T-helper 2 cell (primary cell): ENCODE results near the gene IGDCC3.

Experiments used
- DNase-seq, 5 experiments: peaks; one replicate each; pipeline versions ENCODE4 v3.0.0 to v3.0.0-alpha.2; 2012 to 2022

The IGDCC3 gene

DNA sequence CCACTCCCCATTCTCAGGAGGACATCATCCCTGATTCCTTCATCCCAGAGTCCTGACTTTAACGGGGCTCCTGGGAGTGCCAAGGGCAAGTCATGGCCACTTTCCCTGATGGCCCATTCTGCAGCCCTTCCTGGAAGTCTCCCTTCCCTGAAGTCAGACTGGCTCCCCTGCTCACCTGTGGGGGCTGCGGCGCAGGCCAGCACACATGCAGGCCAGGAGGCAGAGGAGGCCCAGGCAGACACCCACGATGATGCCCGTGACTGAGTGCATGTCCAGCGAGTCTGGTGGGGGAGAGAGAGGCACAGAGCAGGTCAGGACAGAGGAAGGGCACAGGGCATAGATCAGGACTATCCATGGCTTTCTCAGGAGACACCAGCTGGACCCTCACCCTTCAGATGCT lies 8.6 kb upstream of the IGDCC3 start:
- no peak for DNase-seq

DNA sequence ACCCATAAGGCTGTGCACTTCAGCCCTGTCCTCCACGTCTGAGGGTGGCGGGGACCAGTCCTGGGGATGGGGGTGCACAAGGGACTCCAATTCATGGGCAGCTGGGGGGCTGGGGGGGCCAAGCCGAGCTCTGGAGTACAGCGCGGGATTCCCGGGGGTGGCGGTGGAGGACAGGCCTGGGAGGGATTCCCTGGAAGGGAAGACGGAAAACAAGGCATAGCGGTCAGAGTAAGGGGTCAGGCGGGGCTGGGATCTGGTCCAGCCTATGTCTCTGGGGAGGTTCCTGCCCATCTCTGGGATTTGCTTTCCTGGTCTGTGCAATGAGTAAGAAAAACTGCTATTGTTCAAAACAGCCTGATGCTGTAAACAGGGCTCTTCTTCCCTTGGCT lies 8.1 kb upstream of the IGDCC3 start:
- DNase-seq: no peak

DNA sequence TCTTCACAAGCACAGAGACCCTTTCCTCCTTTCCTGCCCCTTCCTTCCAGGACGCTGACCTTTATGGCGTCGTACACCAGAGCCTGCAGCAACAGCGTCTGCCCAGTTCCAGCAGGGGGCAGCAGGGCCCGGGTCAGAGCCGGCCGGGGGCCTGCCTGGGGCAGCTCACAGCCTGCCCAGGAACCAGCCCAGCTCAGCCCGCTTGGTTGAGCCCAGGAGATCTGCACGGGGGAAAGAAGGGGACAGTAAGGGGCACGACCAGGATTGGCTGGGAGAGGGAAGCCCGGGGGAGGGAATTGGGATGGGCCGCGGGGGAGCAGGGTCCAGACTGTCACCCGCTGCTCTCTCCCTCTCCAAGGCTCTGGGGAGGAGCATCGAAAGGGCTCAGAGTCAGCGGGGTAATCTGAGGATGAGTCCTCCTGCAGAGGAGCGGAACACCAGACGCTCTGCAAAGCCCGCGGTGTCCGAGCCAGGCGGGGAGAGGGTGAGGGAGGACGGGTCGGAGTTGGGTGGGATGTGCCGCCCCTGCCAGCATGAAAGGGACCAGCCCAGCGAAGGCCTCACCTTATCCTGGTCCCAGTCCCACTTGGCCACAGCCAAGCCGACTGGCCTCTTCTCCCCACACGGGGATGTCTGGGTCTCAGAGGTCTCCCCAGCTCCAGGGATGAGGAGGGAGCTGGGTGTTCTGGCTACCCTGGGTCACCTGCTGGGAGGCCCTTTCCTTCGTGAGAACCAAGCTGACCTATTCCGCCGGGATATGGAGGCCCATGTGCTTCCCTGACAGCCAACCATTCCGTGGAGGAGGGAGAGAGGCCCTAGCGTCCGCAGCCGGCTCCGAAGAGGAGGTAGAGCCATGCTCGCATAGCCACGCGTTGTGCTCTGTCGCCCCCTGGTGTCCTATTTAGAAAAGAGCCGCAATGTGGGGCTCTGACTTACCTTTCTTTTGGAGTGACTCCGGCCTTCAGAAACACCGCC lies 7.4 kb upstream of the IGDCC3 start:
- DNase-seq: peak; percentile 56 to 83 (median 69)

DNA sequence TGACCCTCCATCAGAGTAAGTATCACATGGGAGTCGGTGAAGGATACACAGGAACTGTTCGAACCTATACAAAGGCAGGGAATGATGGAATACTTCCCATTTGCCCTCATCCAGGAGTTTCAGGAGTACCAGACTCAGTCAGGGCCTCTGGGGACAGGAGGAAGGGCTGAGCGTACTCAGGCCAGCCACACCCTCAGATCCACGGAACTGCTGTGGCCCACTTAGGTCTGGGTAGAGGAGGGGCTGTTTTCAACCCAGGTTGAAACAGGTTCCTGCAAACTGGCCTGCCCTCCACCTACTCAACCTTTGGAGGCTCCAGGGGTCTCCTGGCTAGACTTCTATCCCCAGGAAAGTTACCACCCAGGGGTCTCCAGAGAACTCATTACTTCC lies 6.7 kb upstream of the IGDCC3 start:
- no peak for DNase-seq

DNA sequence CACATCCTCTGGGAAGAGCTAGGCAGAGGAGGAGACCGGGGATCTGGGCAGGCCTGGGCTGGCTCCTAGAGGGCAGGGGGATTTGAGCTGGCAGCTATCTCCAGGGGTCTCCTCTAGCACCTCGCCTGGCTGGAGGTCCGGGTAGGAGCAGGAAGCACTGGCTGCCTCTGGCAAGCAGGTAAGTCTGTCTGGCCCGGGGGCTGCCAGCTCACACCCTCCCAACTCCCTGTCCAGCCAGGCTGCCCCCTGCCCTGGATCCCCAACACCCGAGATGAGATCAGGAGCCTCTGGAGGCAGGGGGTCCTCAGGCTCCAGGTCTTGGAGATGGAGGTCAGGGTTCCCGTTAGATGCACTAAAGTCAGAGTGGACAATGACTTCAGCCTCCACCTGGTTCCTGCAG lies 6.2 kb upstream of the IGDCC3 start:
- no peak for DNase-seq

DNA sequence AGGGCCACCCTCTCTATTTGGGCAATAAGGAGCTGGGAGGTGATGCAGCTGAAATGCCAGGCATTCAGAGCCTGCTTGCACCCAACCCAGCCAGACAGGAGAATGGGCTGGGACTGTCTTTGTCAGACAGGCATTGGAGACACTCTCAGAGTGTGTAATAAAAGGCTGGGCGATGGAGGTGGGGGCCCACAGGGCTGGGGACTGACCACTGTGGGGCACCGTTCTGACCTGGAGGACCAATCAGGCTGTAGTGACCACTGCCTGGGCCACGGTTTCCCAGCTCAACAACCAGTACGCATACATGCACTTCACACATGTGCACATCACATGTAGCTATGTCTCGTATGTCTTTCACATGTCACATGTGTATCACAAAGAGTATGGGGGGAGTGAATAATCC lies 5.7 kb upstream of the IGDCC3 start:
- DNase-seq: no peak

DNA sequence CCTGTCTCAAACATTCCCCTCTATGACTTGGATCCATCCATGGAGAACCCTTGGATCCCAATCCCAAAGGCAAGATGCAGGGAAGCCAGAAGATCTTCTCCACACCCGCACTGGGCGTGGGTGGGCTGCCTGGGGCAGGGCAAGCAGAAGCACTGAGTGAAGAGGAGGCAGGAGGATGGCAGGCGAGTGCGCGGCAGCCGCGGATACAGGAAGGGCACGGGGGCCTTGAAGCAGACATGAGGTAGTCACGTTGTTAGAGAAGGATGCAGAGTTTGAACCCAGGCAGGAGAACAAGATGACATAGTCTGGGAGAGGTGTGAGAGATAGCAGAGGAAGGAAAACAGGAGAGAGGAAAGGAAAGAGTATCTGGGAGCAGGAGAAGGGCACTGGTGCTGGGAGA lies 5.1 kb upstream of the IGDCC3 start:
- DNase-seq: no peak

DNA sequence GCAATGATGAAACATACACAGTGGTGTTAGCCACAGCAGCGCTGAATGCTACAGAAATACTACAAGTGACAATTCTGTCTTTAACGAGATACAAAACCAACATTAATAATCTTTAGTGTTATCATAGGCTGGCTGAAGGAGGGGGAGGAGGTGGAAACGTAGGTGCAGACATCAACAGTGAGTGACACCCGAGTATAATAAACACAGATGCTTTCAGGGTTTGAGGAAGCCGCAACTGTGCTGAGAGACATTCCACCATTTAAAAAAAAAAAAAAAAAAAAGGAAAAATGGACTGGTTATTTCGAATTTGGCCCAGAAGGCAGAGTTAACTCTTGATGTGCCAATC lies 4.3 kb upstream of the IGDCC3 start:
- no peak for DNase-seq

DNA sequence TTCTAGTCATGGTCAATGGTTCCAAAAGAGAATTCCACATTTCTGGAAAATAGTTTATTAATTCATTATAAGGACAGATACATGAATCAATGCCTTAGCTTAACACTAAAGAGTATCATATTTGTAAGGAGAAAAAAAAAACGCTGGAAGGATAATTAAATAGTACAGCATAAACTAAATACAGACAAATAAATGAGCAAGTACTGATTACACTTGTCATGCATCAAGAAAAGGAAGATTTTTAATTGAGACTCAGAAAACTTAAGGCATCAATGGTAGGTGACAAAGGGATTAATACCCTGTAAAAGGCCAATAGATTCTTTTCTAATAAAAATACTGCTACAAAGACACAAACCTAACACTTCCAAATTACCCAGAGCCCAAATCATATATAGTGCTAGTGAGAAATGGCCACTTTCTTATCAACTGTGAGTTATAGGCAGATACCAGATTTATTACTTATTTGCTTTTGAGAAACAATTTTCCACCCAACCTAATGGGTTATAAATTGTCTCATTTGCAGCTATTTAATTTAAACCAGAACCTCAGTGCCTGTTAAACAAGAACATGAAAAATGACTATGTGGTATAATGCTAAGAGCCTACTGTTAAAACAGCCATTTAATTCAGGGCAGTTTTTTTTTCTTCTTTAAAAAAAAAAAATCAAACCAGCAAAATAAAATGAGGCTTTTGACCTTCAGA lies 3.8 kb upstream of the IGDCC3 start:
- no peak for DNase-seq

DNA sequence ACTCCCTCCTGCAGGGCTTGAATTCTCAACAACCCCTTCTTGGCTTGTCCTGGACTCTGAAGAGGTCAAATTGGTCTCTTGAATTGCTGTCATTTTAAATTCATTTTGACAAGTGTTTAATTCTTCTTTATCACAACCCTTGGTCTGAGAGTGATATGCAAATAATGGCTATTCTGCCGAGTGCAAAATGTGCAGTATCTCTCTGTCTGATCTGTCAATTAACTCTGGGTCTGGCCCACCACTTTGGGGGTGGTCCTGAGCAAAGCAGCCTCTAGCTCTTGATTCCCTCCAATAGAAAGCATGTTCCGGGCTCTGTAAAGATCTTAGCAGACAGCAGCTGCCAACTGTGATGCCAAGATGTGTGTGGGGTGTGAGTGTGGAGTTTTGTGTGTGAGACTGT lies 2.2 kb upstream of the IGDCC3 start:
- no peak for DNase-seq

DNA sequence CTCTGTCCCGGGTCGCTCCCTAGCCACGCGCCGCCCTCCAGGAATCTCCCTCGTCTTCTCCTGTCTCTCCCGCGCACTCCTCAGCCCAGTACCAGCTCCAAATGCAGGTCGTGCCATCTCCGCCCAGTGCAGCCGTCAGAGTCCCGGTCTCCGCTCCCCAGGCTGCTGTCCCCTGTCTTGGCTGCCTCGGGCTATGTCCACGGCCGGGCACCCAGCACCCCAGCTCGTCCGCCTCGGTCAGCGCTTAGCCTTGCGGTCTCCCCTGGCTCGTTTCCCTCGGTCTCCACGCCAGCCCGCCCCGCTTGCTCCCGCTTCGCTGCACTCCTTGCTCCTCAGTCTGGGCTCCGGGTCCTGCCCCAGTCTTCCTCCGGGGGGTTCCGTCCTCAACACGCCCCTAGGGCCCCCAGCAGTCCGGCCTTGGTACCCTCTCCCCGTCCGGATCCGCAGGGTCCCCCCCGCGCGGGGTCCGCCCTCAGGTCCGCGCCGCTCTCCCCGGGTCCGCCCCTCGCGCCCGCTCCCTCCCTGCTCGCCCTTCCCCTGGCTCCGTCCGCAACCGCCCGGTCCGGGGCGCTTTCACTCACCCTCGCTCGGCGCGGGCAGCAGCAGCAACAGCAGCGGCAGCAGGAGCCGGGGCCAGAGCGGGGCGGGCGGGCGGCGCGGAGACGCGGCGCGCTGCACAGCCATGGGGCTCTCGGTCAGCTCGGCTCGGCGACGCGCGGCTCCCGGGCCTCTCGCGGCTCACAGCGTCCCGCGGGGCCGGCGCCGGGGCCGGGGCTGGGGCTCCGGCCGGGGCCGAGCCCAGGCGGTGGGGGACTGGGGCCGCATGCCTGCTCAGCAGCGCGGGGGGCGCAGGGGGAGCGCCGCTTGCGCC lies 462 bp downstream of the IGDCC3 start:
- no peak for DNase-seq

DNA sequence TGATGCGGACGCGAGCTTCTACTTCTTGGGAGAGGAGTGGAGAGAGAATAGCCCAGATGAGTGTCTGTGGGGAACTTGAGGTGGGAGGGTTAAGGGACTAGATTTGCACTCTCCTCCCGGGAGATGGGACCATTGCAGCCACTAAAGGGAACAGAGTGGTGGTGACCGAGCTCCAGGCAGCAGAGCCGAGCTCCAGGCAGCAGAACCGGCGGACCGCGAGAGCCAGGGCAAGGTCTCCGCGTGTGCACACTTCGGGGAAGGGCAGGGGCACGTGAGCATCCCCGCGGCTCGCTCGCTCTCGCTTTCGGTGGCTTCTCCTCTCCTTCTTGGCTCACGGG lies 1.1 kb downstream of the IGDCC3 start:
- DNase-seq: no peak

DNA sequence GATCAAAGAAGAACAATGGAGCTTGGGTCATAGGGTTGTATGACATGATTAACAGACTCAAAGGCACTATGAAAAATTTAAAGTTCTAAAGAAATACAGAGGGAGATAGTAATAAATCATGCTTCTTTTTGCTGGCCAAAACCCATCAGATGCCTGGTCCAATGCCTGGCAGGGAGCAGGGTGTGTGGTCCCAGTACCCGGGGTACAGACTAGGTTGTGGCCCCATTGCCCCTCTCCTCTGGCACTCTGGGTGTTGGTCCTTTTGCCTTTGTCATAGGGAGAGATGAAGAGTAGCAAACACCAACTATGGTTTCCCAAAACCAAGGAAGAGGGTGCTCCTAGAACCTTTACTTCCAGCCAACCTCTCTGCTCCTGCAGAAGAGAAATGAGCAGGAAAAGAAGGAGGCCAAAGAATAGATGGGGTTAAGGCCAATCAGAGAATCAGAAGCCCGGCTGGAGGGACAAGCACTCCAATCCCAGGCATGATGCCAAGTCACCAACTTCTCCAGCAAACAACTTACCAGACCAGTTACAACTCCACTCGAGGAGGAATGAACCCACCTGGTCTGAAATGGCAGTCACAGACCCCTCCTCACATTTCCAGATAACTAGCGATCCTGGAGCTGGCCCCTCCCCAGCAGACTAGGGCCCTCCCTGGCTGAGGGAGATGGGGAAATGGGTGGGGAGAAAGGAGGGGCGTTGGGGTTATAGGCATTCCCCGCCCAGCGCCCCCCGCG lies 1.8 kb downstream of the IGDCC3 start:
- DNase-seq: no peak

DNA sequence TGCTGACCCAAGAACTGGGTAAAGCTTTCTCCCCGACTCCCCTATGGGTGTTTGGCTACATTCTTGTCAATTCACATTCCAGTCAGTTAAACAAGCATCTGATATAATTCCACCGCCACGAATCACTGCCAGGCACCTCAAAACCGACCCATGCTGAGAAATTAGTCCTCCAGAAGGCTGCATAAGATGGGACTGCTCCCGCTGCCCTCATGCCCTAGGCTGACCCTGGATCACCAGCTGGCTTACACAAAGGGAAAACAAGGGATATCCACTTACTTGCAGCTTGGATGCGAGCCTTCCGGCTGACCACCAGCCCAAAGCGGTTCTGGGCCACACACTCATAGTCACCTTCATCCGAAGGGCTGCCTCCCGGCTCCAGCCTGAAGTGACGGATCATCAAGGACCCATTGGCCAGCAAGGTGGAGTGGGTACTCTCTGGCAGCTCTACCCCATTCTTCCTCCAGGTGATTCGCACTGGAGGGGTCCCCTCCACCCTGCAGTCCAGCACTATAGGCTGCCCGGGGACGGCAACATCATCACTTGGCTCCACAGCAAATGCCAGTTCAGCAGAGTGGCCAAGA lies 2.9 kb downstream of the IGDCC3 start:
- no peak for DNase-seq

DNA sequence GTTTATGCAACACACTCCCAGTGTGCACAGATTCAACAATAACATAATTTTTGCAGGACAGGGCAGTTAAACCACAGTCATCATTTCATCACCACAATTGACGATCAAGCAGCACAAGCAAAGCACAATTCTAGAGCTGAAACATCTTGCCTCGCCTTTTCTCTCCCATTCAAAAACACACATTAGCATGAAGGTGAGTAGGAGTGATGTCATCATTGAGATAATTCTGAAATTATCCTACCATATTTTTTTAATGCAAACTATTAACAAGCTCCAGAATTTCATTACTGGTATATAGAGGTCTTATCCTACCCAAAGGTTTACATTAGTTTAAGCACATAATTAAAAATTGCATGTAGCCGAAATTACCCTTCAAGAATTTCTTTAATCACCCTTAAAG lies 3.5 kb downstream of the IGDCC3 start:
- no peak for DNase-seq

DNA sequence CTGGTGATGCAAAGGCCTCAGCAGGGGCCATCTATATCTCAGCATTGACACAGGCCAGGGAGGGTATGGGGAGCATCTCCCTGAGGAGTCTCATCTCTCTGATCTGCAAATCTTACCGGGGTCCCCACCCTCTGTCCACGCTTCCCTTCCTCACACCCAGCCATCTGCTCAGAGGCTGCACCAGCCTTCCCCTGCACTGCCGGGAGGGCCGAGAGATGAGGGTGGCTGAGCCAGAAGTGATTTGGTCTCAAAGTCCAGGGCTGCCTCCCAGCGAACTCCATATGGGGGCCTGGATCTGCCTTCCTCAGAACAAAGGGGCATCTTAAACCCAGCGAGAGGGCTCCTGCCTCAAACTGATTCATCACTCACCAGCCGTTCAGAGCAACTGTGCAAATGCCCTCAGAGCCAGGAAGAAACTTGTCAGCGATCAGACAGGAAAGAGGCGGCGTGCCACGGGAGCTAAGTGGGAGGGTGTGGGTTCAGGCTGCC lies 4.6 kb downstream of the IGDCC3 start:
- DNase-seq: no peak

DNA sequence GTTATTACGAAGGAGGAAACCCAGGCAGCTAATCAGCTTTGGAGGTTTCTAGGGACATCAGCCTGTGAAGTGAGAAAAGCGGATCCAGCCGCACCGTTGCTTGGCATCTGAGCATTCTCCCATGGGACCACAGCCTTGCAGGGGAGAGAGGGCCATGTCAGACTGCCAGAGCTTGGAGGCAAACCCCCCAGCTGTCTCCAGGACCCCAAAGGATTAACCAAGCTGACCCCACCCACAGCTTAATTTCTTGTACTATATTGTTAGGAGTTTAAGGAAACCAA lies 5.1 kb downstream of the IGDCC3 start:
- no peak for DNase-seq

DNA sequence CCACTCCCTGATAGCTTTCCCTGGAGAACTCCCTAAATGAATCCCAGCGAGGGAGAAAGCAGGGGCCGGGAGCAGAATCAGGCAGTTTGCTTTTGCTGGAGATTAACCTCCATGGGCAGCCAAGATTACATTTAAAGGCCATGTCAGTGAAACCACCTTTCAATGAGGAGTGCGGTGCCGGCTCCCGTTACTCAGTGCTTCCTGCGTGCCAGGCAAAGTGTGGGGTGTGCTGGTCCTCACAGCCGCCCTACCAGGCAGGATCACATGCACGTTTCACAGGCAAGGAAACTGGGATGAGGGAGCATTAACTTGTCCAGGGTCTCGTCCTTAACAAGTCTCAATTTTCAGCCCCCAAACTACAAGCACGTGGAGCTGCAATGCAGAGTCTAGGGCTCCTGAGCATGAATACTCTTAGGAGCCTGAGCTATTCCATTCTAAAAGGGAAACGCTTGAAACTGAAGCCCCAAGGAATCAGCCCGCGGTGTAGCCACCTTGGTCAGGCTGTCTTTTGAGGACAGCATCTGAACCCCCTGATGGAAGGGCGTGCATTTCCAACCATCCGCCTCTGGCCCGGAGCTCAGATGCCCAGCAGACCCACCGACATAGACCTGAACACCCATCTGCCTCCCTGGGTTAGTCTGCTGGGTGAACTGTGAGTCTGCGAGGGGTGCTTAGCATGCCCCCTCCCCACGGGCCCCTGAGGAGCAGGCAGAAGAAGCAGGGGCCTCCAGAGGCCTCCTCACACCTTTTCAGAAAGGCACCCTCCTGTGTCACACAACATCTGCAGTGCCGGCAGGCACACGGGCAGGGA lies 5.6 kb downstream of the IGDCC3 start:
- DNase-seq: no peak

DNA sequence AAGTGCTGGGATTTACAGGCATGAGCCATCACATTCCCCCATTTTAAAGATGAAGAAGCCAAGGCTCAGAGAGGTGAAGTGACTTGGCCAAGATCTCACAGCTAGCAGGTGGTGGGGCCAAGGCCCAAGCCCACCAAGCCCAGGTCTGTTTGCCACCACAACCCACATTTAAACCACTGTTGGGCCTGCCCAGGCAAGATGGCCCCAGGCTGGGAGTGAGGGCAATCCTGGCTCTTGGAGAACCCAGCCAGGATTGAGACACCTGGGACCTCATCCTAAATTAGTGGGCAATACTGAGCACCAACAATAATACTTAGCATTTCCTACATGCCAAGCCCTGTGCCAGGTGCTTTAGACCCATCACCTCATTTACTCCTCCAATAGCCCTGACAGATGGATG lies 6.9 kb downstream of the IGDCC3 start:
- DNase-seq: no peak

DNA sequence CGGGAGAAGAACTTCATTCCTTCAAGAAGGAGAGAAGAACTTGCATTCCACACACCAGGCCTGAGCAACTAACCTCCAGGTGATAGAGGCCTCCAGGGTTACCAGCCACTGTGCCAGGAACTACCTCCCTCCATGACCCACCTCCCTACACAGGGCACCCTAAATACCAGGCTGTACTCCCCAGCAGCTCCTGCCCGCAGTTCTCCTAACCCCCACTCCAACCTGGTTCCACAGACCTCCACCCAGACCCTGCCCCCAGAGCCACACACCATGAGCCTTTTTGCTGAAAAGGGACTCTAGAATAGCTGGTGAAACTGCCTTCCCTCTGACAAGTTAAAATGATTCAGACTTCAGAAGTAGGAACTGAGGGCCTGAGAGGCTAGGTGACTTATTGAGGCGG lies 8.2 kb downstream of the IGDCC3 start:
- DNase-seq: no peak

DNA sequence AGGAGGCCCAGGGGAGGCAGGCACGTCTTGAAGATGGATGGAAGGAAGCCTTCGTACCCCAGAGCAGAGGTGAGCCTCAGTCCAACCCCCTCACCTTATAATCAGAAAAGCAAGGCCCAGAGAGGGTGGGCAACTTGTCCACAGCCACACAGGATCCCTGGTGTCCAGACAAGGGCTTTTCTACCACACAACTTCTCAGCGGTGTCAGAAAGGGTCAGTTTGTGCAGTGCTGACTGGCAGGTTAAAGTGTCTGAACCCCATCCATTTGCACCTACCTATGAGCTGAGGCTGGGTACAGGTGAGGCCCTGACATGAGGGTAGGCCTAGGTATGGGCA lies 8.6 kb downstream of the IGDCC3 start:
- DNase-seq: no peak
